ENCODE results near the gene CACNA1S. TPM values are rescaled to one million over a fixed set of nuclear protein-coding genes. Genes with fewer than 3 reads are reported as not detected.

CACNA1S gene
- total RNA-seq, 1 donor from 2014 or later: not detected

DNA sequence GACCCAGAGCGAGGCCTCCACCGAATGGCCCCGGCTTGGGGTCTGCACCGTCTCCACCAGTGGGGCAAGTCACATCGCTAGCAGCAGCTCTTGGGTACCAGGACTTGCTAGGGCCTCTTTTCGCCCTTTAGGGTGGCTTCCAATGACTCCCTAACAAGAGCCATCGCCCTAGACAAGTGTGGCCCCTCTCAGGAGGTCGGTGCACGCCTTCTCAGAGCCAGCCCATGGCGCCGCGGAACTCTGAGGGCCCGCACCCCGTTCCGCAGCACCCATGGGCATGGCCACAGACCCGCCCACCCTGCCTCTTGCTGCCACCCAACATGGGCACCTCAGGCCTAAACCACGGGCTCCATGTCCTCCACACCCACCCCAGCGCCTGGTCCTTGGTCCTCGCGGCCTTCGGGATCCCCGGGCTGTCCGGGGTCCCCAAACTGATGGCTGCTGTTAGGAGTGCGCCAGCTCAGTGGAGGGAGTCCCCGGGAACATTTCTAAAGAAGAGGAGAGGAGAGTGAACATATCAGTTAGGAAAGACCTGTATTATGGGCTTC is 3.2 kb upstream of the CACNA1S start:
- Mint-ChIP-seq H3K4me1 (peaks cover 4% of the 10 kb centered on the region), H3K9me3 (no peaks in the 10 kb centered on the region), H3K27me3 (peaks cover 42% of the 10 kb centered on the region), H3K4me3 (no peak overlapping the region), H3K36me3 (ENCODE audit: low read depth) (no peaks in the 10 kb centered on the region), H3K27ac (no peak overlapping the region)
- no peak for DNase-seq
- intact Hi-C loops (cut with micrococcal nuclease): loop anchor here (2.0 kb wide), 1 partner anchor 137 kb away; no protein-coding TSS in a partner anchor

DNA sequence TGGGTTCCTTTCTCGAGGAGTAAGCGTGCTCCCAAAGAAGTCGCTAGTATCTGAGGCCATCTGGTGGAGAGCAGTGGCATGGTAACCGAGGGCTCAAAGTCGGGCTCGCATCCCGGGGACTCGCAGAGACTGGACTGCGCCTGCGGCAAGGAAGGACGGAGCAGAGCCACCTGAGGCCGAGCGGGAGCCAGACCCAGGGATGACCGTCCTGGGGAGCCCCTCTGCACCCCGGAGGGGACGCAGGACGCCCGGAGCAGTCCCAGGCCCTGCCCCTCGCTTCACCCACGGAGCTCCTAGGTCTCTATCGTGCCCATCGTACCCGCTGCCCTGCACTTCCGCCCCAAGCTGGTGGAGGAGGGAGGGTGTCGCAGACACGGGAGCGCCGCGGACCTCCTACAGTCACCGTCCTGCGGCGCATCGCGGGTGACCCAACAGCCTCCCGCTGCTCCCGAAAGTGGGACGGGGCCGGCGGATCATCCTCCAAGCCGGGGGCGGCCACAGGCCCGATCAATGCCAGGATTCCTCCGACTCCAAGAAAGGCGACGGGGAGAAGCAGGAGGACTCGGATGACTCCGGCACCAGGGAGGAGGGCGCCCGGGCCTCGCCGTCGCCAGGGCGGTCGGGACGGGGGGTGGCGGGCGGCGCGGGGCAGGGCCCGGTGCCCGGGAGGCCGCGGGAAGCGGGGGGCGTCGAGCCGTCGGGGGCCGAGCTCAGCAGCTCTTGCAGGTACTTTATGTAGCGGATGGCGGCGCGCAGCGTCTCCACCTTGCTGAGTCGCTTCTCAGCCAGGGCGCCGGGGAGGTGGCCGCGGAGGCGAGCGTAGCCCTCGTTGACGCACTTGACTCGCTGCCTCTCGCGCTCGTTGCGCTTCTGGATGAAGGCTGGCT is 2.3 kb upstream of the CACNA1S start:
- peak overlapping the region; percentile 48 for H3K27ac Mint-ChIP-seq
- peak overlapping the region; percentile 88 for H3K4me3 Mint-ChIP-seq
- peaks cover 40% of the 10 kb centered on the region for H3K27me3 Mint-ChIP-seq
- intact Hi-C loops (cut with micrococcal nuclease): loop anchor here (1.0 to 2.0 kb wide), 2 partner anchors 28 to 136 kb away; no protein-coding TSS in a partner anchor
- DNase-seq: peak; percentile 90
- H3K4me1 Mint-ChIP-seq: peaks cover 4% of the 10 kb centered on the region
- no peaks in the 10 kb centered on the region for H3K9me3 Mint-ChIP-seq
- H3K36me3 Mint-ChIP-seq (ENCODE audit: low read depth): no peaks in the 10 kb centered on the region

DNA sequence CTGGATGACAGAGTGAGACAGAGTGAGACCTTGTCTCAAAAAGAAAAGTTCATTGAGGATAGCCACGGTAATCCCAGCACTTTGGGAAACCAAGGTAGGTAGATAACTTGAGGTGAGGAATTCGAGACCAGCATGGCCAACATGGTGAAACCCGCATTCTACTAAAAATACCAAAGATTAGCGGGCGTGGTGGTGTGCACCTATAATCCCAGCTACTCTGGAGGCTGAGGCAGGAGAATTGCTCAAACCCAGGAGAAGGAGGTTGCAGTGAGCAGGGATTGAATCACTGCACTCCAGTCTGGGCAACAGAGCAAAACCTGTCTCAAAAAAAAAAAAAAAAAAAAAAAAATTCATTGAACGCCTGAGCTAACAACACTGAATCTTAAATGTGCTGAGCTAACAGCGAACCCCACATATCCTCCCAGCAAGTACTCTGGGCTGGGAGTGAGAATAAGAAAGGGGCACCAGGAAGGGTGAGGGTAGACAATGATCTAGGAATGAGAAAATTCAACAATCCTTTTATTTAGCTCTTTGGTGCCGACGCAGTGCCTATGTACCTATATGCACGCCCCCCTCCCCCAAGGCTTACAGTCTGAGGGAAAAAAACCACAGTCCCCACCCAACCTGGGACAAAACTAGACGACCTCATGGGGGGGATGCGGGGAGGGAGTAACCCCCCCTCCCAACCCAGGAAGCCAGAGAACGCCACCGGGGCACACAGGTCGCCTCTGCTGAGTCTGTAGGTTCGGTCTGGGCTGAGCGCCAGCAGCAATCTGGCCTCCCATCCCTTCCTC is 1.4 kb upstream of the CACNA1S start:
- intact Hi-C loops (cut with micrococcal nuclease): loop anchor here (1.0 to 2.0 kb wide), 2 partner anchors 27 to 135 kb away; no protein-coding TSS in a partner anchor
- Mint-ChIP-seq H3K36me3 (ENCODE audit: low read depth) (no peaks in the 10 kb centered on the region), H3K9me3 (no peaks in the 10 kb centered on the region), H3K4me3 (peak overlapping the region; percentile 88), H3K4me1 (peaks cover 4% of the 10 kb centered on the region), H3K27ac (no peak overlapping the region), H3K27me3 (peaks cover 40% of the 10 kb centered on the region)
- no peak for DNase-seq

DNA sequence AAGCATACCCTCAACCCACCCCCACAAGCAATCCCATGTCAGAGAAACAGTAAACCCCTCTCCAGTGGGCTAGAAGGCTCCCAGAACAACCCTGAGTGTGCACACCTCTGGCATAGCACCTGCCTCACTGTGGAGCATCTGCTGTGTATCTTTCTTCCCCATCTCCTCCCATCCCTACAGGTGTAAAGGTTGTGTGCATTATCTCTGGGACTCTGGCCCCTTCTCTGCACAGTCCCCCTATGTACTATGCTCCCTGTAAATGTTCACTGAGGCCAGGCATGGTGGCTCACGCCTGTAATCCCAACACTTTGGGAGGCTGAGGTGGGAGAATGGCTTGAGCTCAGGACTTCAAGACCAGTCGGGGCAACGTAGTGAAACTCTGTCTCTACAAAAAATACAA is 700 bp upstream of the CACNA1S start:
- H3K36me3 Mint-ChIP-seq (ENCODE audit: low read depth): no peaks in the 10 kb centered on the region
- intact Hi-C loops (cut with micrococcal nuclease): no loop called here
- H3K9me3 Mint-ChIP-seq: no peaks in the 10 kb centered on the region
- no peak for DNase-seq
- H3K27me3 Mint-ChIP-seq: peaks cover 37% of the 10 kb centered on the region
- no peak overlapping the region for H3K27ac Mint-ChIP-seq
- H3K4me3 Mint-ChIP-seq: no peak overlapping the region
- H3K4me1 Mint-ChIP-seq: peaks cover 4% of the 10 kb centered on the region

DNA sequence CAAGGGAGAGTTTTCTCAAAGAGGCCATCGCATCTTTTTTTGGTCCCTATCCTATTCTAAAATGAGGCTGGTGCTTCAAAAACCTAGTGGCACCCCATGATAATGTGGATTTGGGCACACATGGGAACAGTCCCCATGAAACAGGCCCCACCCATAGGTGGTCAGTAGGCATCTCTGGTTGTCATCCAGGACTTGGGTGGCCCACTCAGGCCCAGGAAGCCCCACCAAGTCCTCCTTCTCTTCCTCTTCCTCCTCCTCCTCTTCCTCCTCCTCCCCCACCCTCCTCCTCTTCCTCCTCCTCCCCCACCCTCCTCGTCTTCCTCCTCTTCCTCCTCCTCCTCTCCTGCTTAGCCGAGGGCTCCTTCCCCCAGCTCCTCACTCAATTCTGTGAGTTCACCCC is 554 bp downstream of the CACNA1S start:
- Mint-ChIP-seq H3K27me3 (peaks cover 33% of the 10 kb centered on the region), H3K4me3 (no peak overlapping the region), H3K27ac (no peak overlapping the region), H3K9me3 (no peaks in the 10 kb centered on the region), H3K4me1 (peaks cover 4% of the 10 kb centered on the region), H3K36me3 (ENCODE audit: low read depth) (no peaks in the 10 kb centered on the region)
- intact Hi-C loops (cut with micrococcal nuclease): no loop called here
- no peak for DNase-seq

DNA sequence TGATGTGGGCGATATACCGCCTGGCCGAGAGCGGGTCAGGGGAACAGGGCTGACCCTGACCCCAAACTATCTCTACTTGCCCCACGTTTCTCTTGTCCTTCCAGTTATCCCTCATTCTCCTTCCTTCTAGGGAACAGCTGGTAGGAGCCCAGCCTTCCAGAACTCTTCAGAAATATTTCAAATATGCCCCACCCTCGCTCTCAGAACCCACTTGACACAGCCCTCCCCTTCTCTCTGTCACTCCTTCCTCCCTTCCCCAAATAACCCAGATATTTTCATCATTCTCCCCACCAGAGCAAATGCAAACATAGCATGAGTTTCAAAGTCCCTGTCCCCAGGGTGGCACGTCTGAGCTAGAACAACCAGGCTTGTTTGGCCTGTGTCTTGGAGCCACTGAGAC is 1.1 kb downstream of the CACNA1S start:
- Mint-ChIP-seq H3K4me3 (no peak overlapping the region), H3K36me3 (ENCODE audit: low read depth) (no peaks in the 10 kb centered on the region), H3K4me1 (peaks cover 4% of the 10 kb centered on the region), H3K27ac (no peak overlapping the region), H3K9me3 (no peaks in the 10 kb centered on the region), H3K27me3 (peaks cover 28% of the 10 kb centered on the region)
- DNase-seq: no peak
- intact Hi-C loops (cut with micrococcal nuclease): no loop called here

DNA sequence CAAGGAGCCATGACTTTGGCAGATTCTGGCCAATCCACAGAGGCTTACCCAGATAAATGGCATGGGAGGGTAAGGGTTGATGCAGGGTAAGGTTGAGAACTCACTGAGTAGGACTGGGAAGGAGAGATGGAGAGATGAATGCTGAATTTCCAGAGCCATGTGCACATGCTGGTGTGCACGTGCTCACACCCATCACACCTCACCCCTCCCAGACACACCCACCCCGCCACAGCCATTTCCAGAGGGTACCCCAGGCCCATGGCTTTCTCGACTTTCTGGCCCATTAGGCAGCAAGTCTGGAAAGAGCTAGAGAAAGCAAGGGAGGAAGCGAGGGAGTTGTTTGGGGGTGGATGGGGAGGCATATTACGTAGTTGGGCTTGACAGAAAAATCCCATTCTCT is 1.6 kb downstream of the CACNA1S start:
- Mint-ChIP-seq H3K4me1 (peaks cover 4% of the 10 kb centered on the region), H3K9me3 (no peaks in the 10 kb centered on the region), H3K27me3 (peaks cover 24% of the 10 kb centered on the region), H3K36me3 (ENCODE audit: low read depth) (no peaks in the 10 kb centered on the region), H3K4me3 (no peak overlapping the region), H3K27ac (no peak overlapping the region)
- no peak for DNase-seq
- intact Hi-C loops (cut with micrococcal nuclease): no loop called here

DNA sequence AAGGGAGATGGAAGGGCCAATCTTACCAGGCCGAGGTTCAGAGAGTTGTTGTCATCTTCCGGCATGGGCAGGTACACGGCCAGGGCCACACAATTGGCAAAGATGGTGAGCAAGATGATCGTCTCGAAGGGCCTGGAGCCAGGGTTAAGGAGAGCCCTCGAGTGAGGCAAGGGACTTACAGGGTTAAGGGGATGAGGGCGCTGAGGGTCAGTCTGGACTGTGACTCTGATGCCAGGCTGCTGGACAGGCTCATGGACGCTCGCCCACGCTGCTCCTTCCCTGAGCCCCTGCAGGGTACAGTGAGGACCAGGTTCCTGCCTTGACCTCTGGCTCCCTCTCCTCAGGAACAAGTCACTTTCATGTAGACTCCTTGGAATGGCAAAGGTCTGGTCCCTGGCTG is 2.1 kb downstream of the CACNA1S start:
- intact Hi-C loops (cut with micrococcal nuclease): no loop called here
- Mint-ChIP-seq H3K9me3 (no peaks in the 10 kb centered on the region), H3K27ac (no peak overlapping the region), H3K4me3 (no peak overlapping the region), H3K4me1 (peaks cover 4% of the 10 kb centered on the region), H3K27me3 (peaks cover 20% of the 10 kb centered on the region), H3K36me3 (ENCODE audit: low read depth) (no peaks in the 10 kb centered on the region)
- DNase-seq: no peak

DNA sequence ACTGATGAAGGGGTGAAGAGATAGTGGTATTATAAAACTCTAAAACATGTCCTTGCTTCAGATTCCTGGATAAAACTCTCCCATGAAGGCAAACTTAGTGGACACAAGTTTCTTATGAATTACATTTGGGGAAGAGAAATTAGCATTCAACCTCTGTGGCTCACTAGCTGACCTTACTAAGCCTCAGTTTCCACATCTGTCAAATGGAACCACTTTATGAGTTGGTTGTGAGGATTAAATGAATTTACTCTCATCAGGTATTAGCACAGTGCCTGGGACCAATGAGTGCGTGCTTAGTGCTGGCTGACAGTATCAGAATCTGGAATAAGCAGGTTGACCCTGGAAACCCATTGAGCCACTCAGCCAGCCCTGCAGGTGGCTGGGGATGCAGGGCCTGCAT is 2.6 kb downstream of the CACNA1S start:
- intact Hi-C loops (cut with micrococcal nuclease): no loop called here
- H3K9me3 Mint-ChIP-seq: no peaks in the 10 kb centered on the region
- peaks cover 4% of the 10 kb centered on the region for H3K4me1 Mint-ChIP-seq
- peaks cover 18% of the 10 kb centered on the region for H3K27me3 Mint-ChIP-seq
- H3K4me3 Mint-ChIP-seq: no peak overlapping the region
- no peak for DNase-seq
- no peaks in the 10 kb centered on the region for H3K36me3 Mint-ChIP-seq (ENCODE audit: low read depth)
- no peak overlapping the region for H3K27ac Mint-ChIP-seq

DNA sequence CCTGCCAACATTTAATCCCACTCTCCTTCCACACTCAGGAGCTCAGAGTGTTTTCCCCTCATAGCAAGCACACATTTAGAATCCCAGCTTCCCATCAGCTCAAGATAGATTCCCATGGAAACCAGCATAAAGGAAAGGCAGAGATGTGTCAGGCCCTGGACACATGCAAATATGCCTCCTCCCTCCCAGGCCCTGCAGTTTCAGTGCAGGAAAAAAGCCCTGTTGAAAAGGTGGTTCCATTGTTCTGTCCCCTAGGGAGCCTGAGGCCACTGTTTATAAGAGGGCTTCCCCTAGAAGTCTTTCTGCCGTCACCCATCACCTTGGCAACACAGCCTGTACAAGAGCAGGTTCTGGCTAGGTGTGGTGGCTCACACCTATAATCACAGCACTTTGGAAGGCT is 3.6 kb downstream of the CACNA1S start:
- no peak overlapping the region for H3K27ac Mint-ChIP-seq

DNA sequence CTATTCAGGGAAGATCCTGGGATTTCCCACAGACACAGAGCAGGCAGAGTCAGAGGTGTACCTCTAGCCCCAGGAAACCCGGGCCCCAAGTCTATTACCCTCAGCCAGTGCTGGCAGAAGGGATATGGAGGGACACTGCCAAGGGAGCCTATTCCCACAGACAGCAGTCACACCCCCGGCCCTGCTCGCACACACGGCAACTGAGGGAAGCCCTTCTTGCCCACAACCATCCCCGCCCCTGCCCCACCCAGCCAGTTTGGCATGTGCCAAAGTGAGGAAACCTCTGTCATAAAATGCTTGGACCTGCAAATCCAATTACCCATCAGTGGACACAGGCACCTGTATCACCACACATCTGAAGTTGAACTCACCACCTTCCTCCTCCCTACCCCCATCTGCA is 6.5 kb downstream of the CACNA1S start:
- Mint-ChIP-seq H3K9me3 (no peaks in the 10 kb centered on the region), H3K4me1 (no peaks in the 10 kb centered on the region), H3K4me3 (no peak overlapping the region), H3K36me3 (ENCODE audit: low read depth) (no peaks in the 10 kb centered on the region), H3K27ac (no peak overlapping the region), H3K27me3 (peaks cover 6% of the 10 kb centered on the region)
- no peak for DNase-seq
- intact Hi-C loops (cut with micrococcal nuclease): no loop called here

More for the DNA sequence above, 3.6 kb downstream of the CACNA1S start:
- Mint-ChIP-seq H3K4me3 (no peak overlapping the region), H3K27me3 (peaks cover 11% of the 10 kb centered on the region), H3K9me3 (no peaks in the 10 kb centered on the region), H3K4me1 (no peaks in the 10 kb centered on the region), H3K36me3 (ENCODE audit: low read depth) (no peaks in the 10 kb centered on the region)
- DNase-seq: no peak
- intact Hi-C loops (cut with micrococcal nuclease): no loop called here

DNA sequence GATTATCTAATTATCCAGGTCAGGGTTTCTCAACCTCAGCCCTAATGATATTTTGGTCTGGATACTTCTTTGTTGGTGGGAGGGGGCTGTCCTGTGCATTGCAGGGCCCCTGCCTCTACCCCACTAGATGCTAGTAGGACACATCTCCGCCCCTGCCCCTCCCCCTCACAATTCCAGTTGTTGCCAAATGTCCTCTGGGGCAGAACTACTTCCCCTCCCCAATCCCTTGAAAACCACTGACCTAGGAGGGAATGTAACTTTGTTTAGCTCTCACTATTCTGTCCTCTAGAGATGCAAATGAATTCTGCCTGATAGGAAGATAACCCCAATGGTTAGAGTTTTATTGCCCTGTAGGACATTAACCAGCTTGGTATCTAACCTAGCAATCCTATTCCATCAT is 8.1 kb downstream of the CACNA1S start:
- peaks cover 6% of the 10 kb centered on the region for H3K27me3 Mint-ChIP-seq
- no peak overlapping the region for H3K27ac Mint-ChIP-seq
- no peak overlapping the region for H3K4me3 Mint-ChIP-seq
- intact Hi-C loops (cut with micrococcal nuclease): no loop called here
- no peaks in the 10 kb centered on the region for H3K36me3 Mint-ChIP-seq (ENCODE audit: low read depth)
- no peak for DNase-seq
- H3K9me3 Mint-ChIP-seq: no peaks in the 10 kb centered on the region
- H3K4me1 Mint-ChIP-seq: no peaks in the 10 kb centered on the region

DNA sequence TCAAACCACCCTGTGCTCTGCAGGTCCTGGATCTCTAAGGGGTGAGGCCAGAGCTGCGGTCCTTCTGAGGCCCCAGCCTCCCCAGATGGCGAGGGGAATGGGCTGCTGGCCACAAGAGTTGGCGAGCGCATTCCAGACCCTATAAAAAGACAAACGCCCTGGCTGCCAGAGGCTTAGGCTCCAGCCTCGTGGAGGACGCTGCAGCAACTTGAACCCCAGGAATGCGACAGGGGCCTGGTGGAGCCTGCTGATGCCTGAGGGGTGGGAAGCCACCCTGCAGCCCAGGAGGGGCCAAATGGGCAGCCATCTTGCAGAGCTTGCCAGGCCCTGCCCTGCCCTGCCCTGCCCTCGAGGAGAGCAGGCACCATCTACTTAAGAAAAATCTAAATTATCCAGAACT is 8.6 kb downstream of the CACNA1S start:
- no peaks in the 10 kb centered on the region for H3K9me3 Mint-ChIP-seq
- DNase-seq: no peak
- no peaks in the 10 kb centered on the region for H3K36me3 Mint-ChIP-seq (ENCODE audit: low read depth)
- intact Hi-C loops (cut with micrococcal nuclease): no loop called here
- no peaks in the 10 kb centered on the region for H3K4me1 Mint-ChIP-seq
- H3K27me3 Mint-ChIP-seq: peaks cover 6% of the 10 kb centered on the region
- no peak overlapping the region for H3K4me3 Mint-ChIP-seq
- H3K27ac Mint-ChIP-seq: no peak overlapping the region
